ENCODE measurements around the gene AGR2.
"Not testable (repeated sequence)": the region's sequence is repeated elsewhere in the genome, so short reads cannot be mapped to it uniquely, and the experiment has no call there.

The AGR2 gene

GRCh38 chr7:16773326-16773725, 31.5 kb downstream of the AGR2 start:
- no peaks in the 10 kb centered on the region for H3K79me2 ChIP-seq (ENCODE audit: insufficient read depth, low read depth)
- H4K20me1 ChIP-seq (ENCODE audit: insufficient read depth): no peaks in the 10 kb centered on the region
- no peak overlapping the region for H3K27ac ChIP-seq
- H3K4me1 ChIP-seq (ENCODE audit: low read depth, poor library complexity, severe bottlenecking): no peaks in the 10 kb centered on the region
- H3K27me3 ChIP-seq (ENCODE audit: insufficient read depth, low read depth): no peaks in the 10 kb centered on the region
- no peak overlapping the region for H3K4me2 ChIP-seq
- TF ChIP-seq CTCF (conservative IDR thresholded peaks at IDR 0.05; ENCODE audit: low read depth, low read length): no peak
- H2AFZ ChIP-seq (ENCODE audit: low read depth): no peak overlapping the region
- H3K36me3 ChIP-seq (ENCODE audit: insufficient read depth): no peaks in the 10 kb centered on the region
- H3K9ac ChIP-seq: no peak overlapping the region
- H3K4me3 ChIP-seq (IDR thresholded peaks at IDR 0.05; ENCODE audit: insufficient read depth, low read depth, low read length): no peak overlapping the region

GRCh38 chr7:16770657-16771329, 34.0 kb downstream of the AGR2 start:
- H3K4me2 ChIP-seq: no peak overlapping the region
- no peak overlapping the region for H3K4me3 ChIP-seq (IDR thresholded peaks at IDR 0.05; ENCODE audit: insufficient read depth, low read depth, low read length)
- no peak overlapping the region for H2AFZ ChIP-seq (ENCODE audit: low read depth)
- no peaks in the 10 kb centered on the region for H4K20me1 ChIP-seq (ENCODE audit: insufficient read depth)
- H3K27ac ChIP-seq: no peak overlapping the region
- no peak overlapping the region for H3K9ac ChIP-seq
- no peak for TF ChIP-seq CTCF (conservative IDR thresholded peaks at IDR 0.05; ENCODE audit: low read depth, low read length)
- no peaks in the 10 kb centered on the region for H3K36me3 ChIP-seq (ENCODE audit: insufficient read depth)
- H3K79me2 ChIP-seq (ENCODE audit: insufficient read depth, low read depth): no peaks in the 10 kb centered on the region
- H3K27me3 ChIP-seq (ENCODE audit: insufficient read depth, low read depth): no peaks in the 10 kb centered on the region
- H3K4me1 ChIP-seq (ENCODE audit: low read depth, poor library complexity, severe bottlenecking): no peaks in the 10 kb centered on the region

GRCh38 chr7:16769994-16770393, 34.8 kb downstream of the AGR2 start:
- not testable (repeated sequence) for H3K9ac ChIP-seq; H3K4me3 ChIP-seq (IDR thresholded peaks at IDR 0.05; ENCODE audit: insufficient read depth, low read depth, low read length); H3K27me3 ChIP-seq (ENCODE audit: insufficient read depth, low read depth); H3K4me2 ChIP-seq; H4K20me1 ChIP-seq (ENCODE audit: insufficient read depth); H3K4me1 ChIP-seq (ENCODE audit: low read depth, poor library complexity, severe bottlenecking); H3K79me2 ChIP-seq (ENCODE audit: insufficient read depth, low read depth); H3K27ac ChIP-seq; H3K36me3 ChIP-seq (ENCODE audit: insufficient read depth); H2AFZ ChIP-seq (ENCODE audit: low read depth)

- Histone ChIP-seq H3K4me3 (IDR thresholded peaks at IDR 0.05; ENCODE audit: insufficient read depth, low read depth, low read length) (no peak overlapping the region), H3K4me2 (no peak overlapping the region), H4K20me1 (ENCODE audit: insufficient read depth) (no peaks in the 10 kb centered on the region), H3K9ac (no peak overlapping the region), H3K27me3 (ENCODE audit: insufficient read depth, low read depth) (no peaks in the 10 kb centered on the region), H3K36me3 (ENCODE audit: insufficient read depth) (no peaks in the 10 kb centered on the region), H3K79me2 (ENCODE audit: insufficient read depth, low read depth) (no peaks in the 10 kb centered on the region), H3K4me1 (ENCODE audit: low read depth, poor library complexity, severe bottlenecking) (no peaks in the 10 kb centered on the region), H3K27ac (no peak overlapping the region), H2AFZ (ENCODE audit: low read depth) (no peak overlapping the region)
- no peak for TF ChIP-seq CTCF (conservative IDR thresholded peaks at IDR 0.05; ENCODE audit: low read depth, low read length)
These were observed 39.4 kb downstream of the AGR2 start for GRCh38 chr7:16765436-16765859.

GRCh38 chr7:16764942-16765341, 39.9 kb downstream of the AGR2 start:
- TF ChIP-seq CTCF (conservative IDR thresholded peaks at IDR 0.05; ENCODE audit: low read depth, low read length): no peak
- Histone ChIP-seq H3K36me3 (ENCODE audit: insufficient read depth) (no peaks in the 10 kb centered on the region), H3K4me3 (IDR thresholded peaks at IDR 0.05; ENCODE audit: insufficient read depth, low read depth, low read length) (no peak overlapping the region), H3K4me1 (ENCODE audit: low read depth, poor library complexity, severe bottlenecking) (no peaks in the 10 kb centered on the region), H3K27me3 (ENCODE audit: insufficient read depth, low read depth) (no peaks in the 10 kb centered on the region), H3K4me2 (no peak overlapping the region), H3K27ac (no peak overlapping the region), H2AFZ (ENCODE audit: low read depth) (no peak overlapping the region), H3K79me2 (ENCODE audit: insufficient read depth, low read depth) (no peaks in the 10 kb centered on the region), H4K20me1 (ENCODE audit: insufficient read depth) (no peaks in the 10 kb centered on the region), H3K9ac (no peak overlapping the region)

Data from KMS-11 (cell line).